Measurements from ENCODE around the gene GTF2IRD1. TPM values are rescaled to one million over a fixed set of nuclear protein-coding genes. Genes with fewer than 3 reads are reported as not detected.

Gene GTF2IRD1
- total RNA-seq, 2 donors from 2014 or later: 18.3 to 29.5 TPM

DNA sequence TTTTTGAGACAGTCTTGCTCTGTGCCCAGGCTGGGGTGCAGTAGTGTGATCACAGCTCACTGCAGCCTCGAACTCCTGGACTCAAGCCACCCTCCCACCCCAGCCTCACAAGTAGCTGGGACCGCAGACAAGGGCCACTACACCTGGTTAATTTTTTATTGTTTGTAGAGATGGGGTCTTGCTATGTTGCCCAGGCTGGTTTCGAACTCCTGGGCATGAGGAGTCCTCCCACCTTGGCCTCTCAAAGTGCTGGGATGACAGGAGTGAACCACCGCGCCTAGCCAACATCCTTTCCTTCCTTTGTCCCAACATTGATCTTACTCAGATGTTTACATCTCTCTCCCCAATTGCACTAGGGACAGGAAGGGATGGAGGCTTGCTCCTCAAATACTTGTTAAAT is 3.3 kb downstream of the GTF2IRD1 start:
- H3K4me1 ChIP-seq: peaks cover 8% of the 10 kb centered on the region
- no peaks in the 10 kb centered on the region for H3K9me3 ChIP-seq
- TF ChIP-seq, protein P1, sequence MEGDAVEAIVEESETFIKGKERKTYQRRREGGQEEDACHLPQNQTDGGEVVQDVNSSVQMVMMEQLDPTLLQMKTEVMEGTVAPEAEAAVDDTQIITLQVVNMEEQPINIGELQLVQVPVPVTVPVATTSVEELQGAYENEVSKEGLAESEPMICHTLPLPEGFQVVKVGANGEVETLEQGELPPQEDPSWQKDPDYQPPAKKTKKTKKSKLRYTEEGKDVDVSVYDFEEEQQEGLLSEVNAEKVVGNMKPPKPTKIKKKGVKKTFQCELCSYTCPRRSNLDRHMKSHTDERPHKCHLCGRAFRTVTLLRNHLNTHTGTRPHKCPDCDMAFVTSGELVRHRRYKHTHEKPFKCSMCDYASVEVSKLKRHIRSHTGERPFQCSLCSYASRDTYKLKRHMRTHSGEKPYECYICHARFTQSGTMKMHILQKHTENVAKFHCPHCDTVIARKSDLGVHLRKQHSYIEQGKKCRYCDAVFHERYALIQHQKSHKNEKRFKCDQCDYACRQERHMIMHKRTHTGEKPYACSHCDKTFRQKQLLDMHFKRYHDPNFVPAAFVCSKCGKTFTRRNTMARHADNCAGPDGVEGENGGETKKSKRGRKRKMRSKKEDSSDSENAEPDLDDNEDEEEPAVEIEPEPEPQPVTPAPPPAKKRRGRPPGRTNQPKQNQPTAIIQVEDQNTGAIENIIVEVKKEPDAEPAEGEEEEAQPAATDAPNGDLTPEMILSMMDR (IDR thresholded peaks at IDR 0.05): no peak
- H3K4me3 ChIP-seq: no peak overlapping the region
- H3K36me3 ChIP-seq: no peaks in the 10 kb centered on the region
- no peak for DNase-seq
- H3K9ac ChIP-seq (ENCODE audit: low read depth in 2 of 2, low read length in 2 of 2): no peak overlapping the region
- H3K27me3 ChIP-seq: no peaks in the 10 kb centered on the region
- no peak overlapping the region for H3K27ac ChIP-seq
- intact Hi-C loops (cut with DNase I): no loop called here

DNA sequence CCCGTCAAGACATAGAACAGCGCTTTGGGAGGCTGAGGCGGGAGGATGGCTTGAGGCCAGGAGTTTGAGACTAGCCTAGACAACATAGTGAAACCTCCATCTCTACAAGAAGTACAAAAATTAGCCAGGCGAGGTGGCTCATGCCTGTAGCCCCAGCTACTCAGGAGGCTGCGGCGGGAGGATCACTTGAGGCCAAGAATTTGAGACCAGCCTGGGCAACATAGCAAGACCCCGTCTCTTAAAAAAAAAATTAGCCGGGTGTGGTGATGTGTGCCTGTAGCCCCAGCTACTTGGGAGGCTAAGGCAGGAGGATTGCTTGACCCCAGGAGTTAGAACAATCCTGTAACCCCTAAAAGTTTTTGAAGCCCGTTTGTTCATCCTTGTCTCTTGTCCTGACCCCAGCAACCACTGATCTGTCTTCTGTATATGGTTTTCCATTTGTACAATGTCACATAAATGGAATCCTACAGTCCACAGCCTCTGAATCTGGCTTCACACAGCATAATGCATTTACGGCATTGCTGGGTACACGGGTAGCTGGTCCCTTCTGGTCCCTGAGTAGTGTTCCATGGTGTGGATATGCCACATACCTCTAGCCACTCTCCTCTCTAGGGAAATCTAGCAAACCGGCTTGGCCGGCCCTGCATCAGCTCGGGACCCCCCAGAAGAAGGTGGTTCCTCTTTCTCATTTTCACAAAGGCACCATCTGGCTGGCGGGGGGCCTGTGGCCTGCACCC is 8.4 kb downstream of the GTF2IRD1 start:
- Histone ChIP-seq H3K27me3 (no peaks in the 10 kb centered on the region), H3K9me3 (no peaks in the 10 kb centered on the region), H3K36me3 (no peaks in the 10 kb centered on the region), H3K4me1 (peaks cover 14% of the 10 kb centered on the region), H3K9ac (ENCODE audit: low read depth in 2 of 2, low read length in 2 of 2) (no peak overlapping the region), H3K4me3 (no peak overlapping the region), H3K27ac (no peak overlapping the region)
- intact Hi-C loops (cut with DNase I): no loop called here
- DNase-seq: no peak
- TF ChIP-seq, protein P1 (IDR thresholded peaks at IDR 0.05): no peak

DNA sequence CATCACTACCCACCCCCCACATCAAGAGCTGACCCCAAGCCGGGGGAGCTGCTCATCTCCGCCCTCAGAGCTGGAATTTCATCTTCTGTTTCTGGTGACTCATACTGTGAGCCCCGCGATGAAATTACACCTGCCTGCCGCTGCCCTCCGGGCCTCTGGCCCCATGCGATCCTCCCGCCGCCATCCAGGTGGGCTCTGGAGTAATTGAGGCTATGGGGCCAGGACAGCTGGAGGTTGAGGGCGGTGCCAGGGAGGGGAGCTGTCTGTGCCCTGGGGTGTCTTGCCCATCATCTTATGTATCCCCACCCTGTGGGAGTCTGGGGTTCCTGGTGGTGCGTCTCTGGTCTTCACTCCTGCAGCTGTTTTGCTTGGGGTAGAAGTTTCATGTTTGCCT is 9.0 kb downstream of the GTF2IRD1 start:
- DNase-seq: no peak
- no peaks in the 10 kb centered on the region for H3K27me3 ChIP-seq
- H3K4me1 ChIP-seq: peaks cover 14% of the 10 kb centered on the region
- H3K9ac ChIP-seq (ENCODE audit: low read depth in 2 of 2, low read length in 2 of 2): no peak overlapping the region
- no peaks in the 10 kb centered on the region for H3K36me3 ChIP-seq
- H3K4me3 ChIP-seq: no peak overlapping the region
- H3K9me3 ChIP-seq: no peaks in the 10 kb centered on the region
- intact Hi-C loops (cut with DNase I): no loop called here
- TF ChIP-seq, protein P1 (IDR thresholded peaks at IDR 0.05): no peak
- no peak overlapping the region for H3K27ac ChIP-seq

DNA sequence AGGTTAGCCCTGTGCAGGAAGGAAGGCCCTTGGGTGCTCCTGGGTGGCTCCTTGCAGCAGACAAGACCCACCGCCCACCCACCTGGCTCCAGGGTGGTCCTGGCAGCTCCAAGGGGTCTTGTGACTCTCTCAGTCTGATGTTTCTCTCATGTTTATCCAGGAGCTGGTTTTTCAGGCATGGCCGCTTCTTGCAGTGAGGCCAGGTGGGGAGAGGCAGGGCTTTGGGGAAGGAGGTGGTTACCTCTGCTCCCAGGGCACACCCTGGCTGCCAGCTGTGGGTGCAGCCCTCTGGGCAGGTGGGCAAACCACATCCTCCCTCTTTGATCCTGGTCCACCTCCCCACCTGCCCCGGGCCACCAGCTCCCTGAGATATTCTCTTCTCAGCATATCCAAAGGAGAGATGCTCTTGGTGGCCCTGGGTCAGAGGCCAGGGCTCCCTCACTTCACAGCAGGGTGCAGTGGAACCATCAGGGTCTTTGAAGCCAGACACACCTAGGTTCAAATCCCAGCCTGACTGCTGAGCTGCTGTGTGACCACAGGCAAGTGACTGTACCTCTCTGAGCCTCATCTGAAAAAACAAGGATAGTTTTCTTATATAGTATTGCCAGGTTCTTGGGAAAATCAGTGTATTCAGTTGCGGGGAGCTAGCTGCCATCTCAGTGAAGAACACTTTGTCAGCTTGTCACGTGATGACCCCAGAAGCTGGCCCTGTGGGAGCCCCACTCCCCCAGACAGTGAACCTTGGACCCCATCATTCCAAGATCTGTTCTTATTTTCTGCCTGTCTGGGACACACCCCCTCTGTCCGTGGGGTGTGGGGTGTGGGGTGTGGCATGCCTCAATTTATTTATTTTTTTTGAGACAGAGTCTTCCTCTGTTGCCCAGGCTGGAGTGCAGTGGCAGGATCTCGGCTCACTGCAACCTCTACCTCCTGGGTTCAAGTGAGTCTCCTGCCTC is 11.5 kb downstream of the GTF2IRD1 start:
- DNase-seq: peak; percentile 82
- intact Hi-C loops (cut with DNase I): no loop called here
- Histone ChIP-seq H3K27ac (no peak overlapping the region), H3K4me3 (no peak overlapping the region), H3K36me3 (no peaks in the 10 kb centered on the region), H3K9me3 (no peaks in the 10 kb centered on the region), H3K4me1 (peaks cover 14% of the 10 kb centered on the region), H3K9ac (ENCODE audit: low read depth in 2 of 2, low read length in 2 of 2) (peak overlapping the region in 1 of 2 donors; percentile 55), H3K27me3 (no peaks in the 10 kb centered on the region)
- TF ChIP-seq, protein P1 (IDR thresholded peaks at IDR 0.05): no peak

DNA sequence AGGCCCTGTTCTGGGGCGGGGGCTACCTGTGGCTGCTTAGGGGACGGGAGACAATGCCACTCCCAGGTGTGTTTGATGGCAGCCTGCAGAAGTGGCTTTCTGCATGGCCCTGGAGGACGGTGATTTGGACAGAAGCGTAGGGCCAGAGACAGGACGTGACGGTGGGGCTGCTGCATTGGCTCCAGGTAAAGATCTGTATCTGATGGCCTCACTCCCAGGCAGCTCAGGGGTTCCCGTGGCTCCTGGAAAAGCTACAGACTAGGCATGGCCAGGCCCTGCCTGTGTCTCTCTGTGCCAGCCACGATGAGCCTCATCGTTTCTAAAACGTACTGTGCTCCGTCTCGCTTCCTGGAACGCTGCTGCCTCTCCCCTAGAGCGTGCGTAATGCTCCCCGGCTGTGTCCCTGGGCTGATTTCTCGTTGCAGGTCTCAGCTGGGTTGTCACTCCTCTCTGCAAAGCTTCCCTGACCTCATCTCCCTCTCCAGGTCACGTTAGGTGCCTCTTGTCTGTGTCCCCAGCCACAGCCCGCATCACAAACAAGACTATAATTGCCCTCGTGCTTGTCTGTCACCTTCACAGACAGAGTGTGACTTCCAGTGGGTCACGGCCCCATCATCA is 12.6 kb downstream of the GTF2IRD1 start:
- H3K9me3 ChIP-seq: no peaks in the 10 kb centered on the region
- peaks cover 14% of the 10 kb centered on the region for H3K4me1 ChIP-seq
- no peaks in the 10 kb centered on the region for H3K36me3 ChIP-seq
- H3K9ac ChIP-seq (ENCODE audit: low read depth in 2 of 2, low read length in 2 of 2): peak overlapping the region in 1 of 2 donors; percentile 51
- DNase-seq: no peak
- TF ChIP-seq, protein P1 (IDR thresholded peaks at IDR 0.05): no peak
- intact Hi-C loops (cut with DNase I): no loop called here
- H3K27me3 ChIP-seq: no peaks in the 10 kb centered on the region
- no peak overlapping the region for H3K27ac ChIP-seq
- H3K4me3 ChIP-seq: no peak overlapping the region
